BJ (cell line): ENCODE results near the gene CTDSPL. TPM values are rescaled to one million over a fixed set of nuclear protein-coding genes. Genes with fewer than 3 reads are reported as not detected.
A peak's percentile ranks its signal among the peaks of the same experiment; 100 is the strongest.

Experiments
- CTCF ChIA-PET: fragments of 350-600 bp; formaldehyde crosslinking; extraction: SDS; loops from one replicate; lab custom pipeline; 2021; ENCODE audit warnings: antibody characterized with exemption, inconsistent platforms; lab: Yijun Ruan, JAX
- POLR2A ChIA-PET: fragments of 300-600 bp; sonication (Branson Sonifier 250); formaldehyde crosslinking; extraction: SDS; loops from one replicate; lab custom pipeline; 2021; ENCODE audit warnings: antibody characterized with exemption; lab: Charles Lee
- DNase-seq: peaks from one replicate; pipeline ENCODE4 v3.0.0-alpha.2; 2011; ENCODE audit warnings: low read depth
- H3K27me3 ChIP-seq: 2 replicates; pipeline ENCODE4 v1.6.0; 2011; ENCODE audit warnings: low read length; ENCODE audit not compliant: control insufficient read depth, insufficient read depth
- H3K36me3 ChIP-seq: 2 replicates; pipeline ENCODE4 v1.5.1; 2011; ENCODE audit warnings: low read length; ENCODE audit not compliant: control insufficient read depth, insufficient read depth
- H3K4me3 ChIP-seq: 2 replicates; pipeline ENCODE4 v1.5.1; 2011; ENCODE audit warnings: low read depth, mild to moderate bottlenecking, control low read depth, low read length
- polyA plus RNA-seq: library from polyadenylated mRNA; depleted of rRNA; stranded (reverse); fragments of >200 nt; gene quantifications from 2 replicates; pipeline ENCODE4 v1.2.3, GENCODE V29; 2011
- TF ChIP-seq, protein P1 (sequence below): IDR thresholded peaks from 2 replicates; pipeline ENCODE4 v1.5.1; 2011; ENCODE audit warnings: low read depth, mild to moderate bottlenecking, control low read depth, inconsistent platforms, low read length, moderate library complexity; ENCODE audit not compliant: insufficient read depth

The CTDSPL gene
- polyA plus RNA-seq, 1 experiment, result 45.2 TPM

DNA sequence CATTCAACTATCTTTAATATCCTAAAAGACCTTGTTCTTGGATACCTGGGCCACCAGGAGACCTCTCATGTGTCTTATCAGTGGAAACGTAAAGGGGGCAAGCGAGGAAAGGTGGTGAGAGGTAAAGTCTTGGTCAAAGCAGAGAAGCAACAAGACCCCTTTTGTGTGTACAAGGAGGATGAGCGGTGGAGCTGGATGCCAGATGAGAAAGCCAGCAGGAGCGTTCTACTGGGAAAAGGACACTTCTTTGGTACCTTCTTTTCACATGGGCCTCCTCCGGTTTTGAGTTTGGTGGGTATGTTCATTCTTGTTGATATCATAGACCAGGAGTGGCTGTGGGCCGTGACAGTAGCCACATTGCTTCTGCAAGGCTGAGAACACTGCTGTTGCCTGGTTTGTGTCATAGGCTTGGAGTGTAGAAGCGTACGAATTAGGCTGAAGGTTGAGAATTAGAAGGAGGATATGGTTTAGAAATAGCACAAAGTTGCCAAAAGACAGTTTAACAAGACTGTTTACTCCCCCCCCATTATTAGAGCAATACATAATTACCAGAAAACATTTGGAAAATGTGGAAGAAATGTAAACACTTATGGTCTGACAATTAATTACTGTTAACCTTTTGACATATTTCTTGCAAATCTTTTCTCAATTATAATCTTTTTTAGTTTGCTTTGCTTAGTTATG is 82.1 kb downstream of the CTDSPL start:
- Histone ChIP-seq H3K27me3 (no peaks in the 10 kb centered on the region), H3K36me3 (no peaks in the 10 kb centered on the region), H3K4me3 (no peak overlapping the region)
- DNase-seq, result no peak
- CTCF ChIA-PET, result no interaction called here
- POLR2A ChIA-PET, result no interaction called here
- TF ChIP-seq, protein P1, sequence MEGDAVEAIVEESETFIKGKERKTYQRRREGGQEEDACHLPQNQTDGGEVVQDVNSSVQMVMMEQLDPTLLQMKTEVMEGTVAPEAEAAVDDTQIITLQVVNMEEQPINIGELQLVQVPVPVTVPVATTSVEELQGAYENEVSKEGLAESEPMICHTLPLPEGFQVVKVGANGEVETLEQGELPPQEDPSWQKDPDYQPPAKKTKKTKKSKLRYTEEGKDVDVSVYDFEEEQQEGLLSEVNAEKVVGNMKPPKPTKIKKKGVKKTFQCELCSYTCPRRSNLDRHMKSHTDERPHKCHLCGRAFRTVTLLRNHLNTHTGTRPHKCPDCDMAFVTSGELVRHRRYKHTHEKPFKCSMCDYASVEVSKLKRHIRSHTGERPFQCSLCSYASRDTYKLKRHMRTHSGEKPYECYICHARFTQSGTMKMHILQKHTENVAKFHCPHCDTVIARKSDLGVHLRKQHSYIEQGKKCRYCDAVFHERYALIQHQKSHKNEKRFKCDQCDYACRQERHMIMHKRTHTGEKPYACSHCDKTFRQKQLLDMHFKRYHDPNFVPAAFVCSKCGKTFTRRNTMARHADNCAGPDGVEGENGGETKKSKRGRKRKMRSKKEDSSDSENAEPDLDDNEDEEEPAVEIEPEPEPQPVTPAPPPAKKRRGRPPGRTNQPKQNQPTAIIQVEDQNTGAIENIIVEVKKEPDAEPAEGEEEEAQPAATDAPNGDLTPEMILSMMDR, result no peak

DNA sequence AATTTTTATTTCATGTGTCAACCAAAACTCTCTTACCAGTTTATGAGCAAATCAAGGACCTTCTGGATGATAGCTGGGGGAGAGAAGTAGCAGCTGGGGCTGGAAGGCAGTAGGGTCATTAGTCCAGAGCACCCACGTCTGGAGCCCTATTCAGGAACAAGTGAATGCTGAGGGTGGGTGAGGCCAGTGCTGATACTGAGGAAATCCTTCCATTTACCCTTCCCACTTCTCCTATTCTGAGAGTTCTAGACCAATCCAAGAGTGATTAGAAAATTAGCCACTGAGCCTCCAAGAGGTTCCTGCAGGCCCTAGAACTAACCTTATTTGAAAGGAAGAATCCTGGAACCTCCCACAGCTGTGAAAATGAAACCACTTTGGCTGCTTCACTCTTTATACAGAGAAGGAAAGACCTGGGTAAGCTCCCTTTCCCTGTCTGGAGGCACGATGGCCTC is 82.7 kb downstream of the CTDSPL start:
- ChIA-PET POLR2A (no interaction called here), CTCF (interaction anchor here (2.2 kb wide), 1 partner anchor 23 kb away, joined by 7 read pairs; no protein-coding TSS in a partner anchor)
- DNase-seq, result no peak
- Histone ChIP-seq H3K4me3 (no peak overlapping the region), H3K27me3 (no peaks in the 10 kb centered on the region), H3K36me3 (no peaks in the 10 kb centered on the region)
- TF ChIP-seq, protein P1, result no peak

DNA sequence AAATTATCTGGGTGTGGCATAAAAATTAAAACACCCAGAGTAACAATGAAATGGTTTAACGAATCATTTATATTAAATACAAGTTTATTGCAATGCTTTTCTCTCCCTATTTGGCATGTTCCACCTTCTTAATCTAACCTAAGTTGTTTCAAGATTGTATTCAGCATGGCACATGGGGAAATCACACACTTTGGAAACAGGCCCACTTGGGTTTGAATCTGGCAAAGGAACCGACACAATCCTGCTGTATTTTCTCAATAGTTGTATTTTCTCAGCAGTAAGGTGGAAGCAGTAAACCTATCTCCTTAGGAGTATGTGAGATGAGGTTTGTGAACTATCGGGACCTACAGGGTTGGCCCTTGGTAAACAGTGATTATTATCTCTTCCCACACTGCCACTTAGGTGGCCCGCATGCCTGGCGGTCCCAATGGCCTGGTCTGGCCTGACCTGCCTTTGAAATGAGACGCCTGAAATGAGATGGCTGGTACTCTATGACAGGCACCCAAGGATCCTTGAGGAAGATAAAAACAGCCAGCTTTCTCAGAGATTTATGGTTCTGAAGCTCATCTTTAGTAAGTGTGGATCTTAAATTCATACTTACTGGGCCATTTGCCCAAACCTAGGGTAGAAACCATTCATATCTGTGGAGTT is 83.6 kb downstream of the CTDSPL start:
- peaks cover 5% of the 10 kb centered on the region for H3K36me3 ChIP-seq
- TF ChIP-seq, protein P1, result no peak
- no peak for DNase-seq
- no peak overlapping the region for H3K4me3 ChIP-seq
- ChIA-PET CTCF (interaction anchor here (0.7 to 2.2 kb wide), 2 partner anchors 20 to 22 kb away, joined by 3 to 7 read pairs; no protein-coding TSS in a partner anchor), POLR2A (no interaction called here)
- H3K27me3 ChIP-seq, result no peaks in the 10 kb centered on the region

DNA sequence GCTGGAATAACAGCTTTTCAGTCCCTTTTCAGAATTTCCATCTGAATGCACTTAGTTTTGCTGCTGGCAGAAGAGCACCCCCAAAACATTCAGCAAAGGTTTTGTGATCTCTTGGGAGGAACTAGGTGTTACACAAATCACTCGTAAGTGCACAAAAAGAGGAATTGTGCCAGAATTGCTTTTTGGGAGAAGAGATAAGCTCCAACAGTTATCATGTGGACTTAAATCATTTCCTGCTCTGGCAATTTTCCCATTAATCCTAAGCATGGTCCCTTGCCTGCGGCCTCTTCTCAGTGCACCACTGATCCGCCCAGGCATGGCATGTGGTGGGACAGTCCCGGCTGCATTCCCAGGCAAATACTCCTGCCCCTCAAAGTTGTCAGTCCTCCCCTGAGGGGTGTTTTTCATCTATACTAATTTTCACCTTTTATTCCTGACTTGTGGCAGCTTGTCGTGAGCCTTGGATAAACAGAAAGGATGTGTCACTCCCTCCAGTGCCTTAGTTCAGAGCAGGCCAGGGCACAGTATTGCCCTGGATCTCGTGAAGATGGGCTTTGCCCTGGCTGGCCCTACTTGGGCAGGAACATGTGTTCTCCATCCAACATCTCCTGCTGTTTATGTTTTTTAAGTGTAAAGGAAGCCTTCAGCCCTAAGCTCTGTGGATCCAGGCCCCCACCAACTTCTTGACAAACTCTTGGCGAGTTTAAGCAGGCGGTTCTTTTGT is 84.3 kb downstream of the CTDSPL start:
- Histone ChIP-seq H3K27me3 (no peaks in the 10 kb centered on the region), H3K36me3 (peaks cover 5% of the 10 kb centered on the region), H3K4me3 (no peak overlapping the region)
- TF ChIP-seq, protein P1, result no peak
- POLR2A ChIA-PET, result no interaction called here
- DNase-seq, result peak; percentile 44
- CTCF ChIA-PET, result interaction anchor here (0.7 to 2.2 kb wide), 5 partner anchors 9 to 51 kb away, joined by 3 to 7 read pairs (median 3); no protein-coding TSS in a partner anchor

DNA sequence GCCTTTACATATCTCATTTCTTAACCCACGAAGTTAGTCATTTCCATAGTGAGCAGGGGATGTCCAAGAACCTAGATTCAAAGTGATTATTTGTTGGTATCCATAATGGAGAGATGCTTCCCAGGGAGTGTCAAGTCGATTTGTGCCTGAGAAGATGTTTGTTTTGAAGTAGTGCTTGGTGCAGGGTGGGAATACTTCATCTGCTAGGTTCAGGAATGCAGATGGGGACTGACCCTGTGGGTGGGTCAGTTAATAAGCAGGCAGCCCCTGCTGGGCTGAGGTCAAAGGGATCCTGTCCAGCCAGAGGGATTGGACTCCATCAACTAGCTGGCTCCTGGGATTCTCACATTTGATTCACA is 84.8 kb downstream of the CTDSPL start:
- TF ChIP-seq, protein P1, result no peak
- ChIA-PET CTCF (interaction anchor here (0.7 to 2.2 kb wide), 4 partner anchors 9 to 51 kb away, joined by 3 to 7 read pairs (median 5); no protein-coding TSS in a partner anchor), POLR2A (interaction anchor here (0.6 kb wide), 1 partner anchor 10 kb away, joined by 11 read pairs; no protein-coding TSS in a partner anchor)
- Histone ChIP-seq H3K27me3 (no peaks in the 10 kb centered on the region), H3K36me3 (peaks cover 5% of the 10 kb centered on the region), H3K4me3 (no peak overlapping the region)
- DNase-seq, result no peak
